ENCODE results near the gene FARSB.

GRCh38 chr2:222606306-222606705 is 49.6 kb downstream of the FARSB start:
- TF ChIP-seq CTCF (IDR thresholded peaks at IDR 0.05) (no peak), POLR2A (IDR thresholded peaks at IDR 0.05) (no peak), POLR2AphosphoS5 (IDR thresholded peaks at IDR 0.05; ENCODE audit: insufficient read depth in 1 of 2, low read depth in 1 of 2) (no peak)

Data from vagina (tissue), 2 donors.